IMR-90 (cell line): ENCODE results near the gene MRPL52. TPM values are rescaled to one million over a fixed set of nuclear protein-coding genes. Genes with fewer than 3 reads are reported as not detected.

Source experiments
- BHLHE40 ChIP-seq: fragments of 150-350 bp; IDR thresholded peaks from 2 replicates; pipeline ENCODE4 v1.6.1; 2016; ENCODE audit warnings: mild to moderate bottlenecking, low read depth, low read length
- microRNA-seq, 2 experiments: library from miRNA; stranded (forward) in 1 of 2; unstranded in 1 of 2; fragments of 10-50 nt in 1 of 2; fragments of <30 nt in 1 of 2; gene quantifications in 1 of 2; microRNA quantifications in 1 of 2; one replicate each; pipeline versions ENCODE3 to v1.1.0; 2013 to 2020; ENCODE audit not compliant: insufficient read depth in 1 of 2, insufficient read length in 1 of 2, unreplicated experiment in 1 of 2
- polyA plus RNA-seq, 3 experiments: library from polyadenylated mRNA; depleted of rRNA; stranded (reverse); fragments of >200 nt; gene quantifications; 2 replicates each; pipeline ENCODE4 v1.2.3, GENCODE V29; 2012; ENCODE audit warnings: low replicate concordance in 1 of 3
- small RNA-seq, 5 experiments: library from RNA; depleted of rRNA; stranded (forward); fragments of <200 nt; gene quantifications; one replicate each; pipeline ENCODE3, GENCODE V24; 2012
- total RNA-seq: library from RNA; depleted of rRNA; stranded (reverse); fragments of >200 nt; gene quantifications from 2 replicates; pipeline ENCODE4 v1.2.3, GENCODE V29; 2012; rRNA removed

The MRPL52 gene
- total and polyA plus RNA-seq, 2 of the 4 experiments (the other 2 are of a cell fraction), result 33.1 to 51.4 TPM

- no peak for TF ChIP-seq BHLHE40
These were observed 54.5 kb downstream of the MRPL52 start (continued) for GRCh38 chr14:22884076-22884737.

Small RNAs within 50 kb of the gene (microRNA-seq; reads per million reads assigned to microRNA genes)
- not detected for gene RF00019 (ENCODE audit: insufficient read depth, insufficient read length)

Small RNAs within 50 kb of the gene (small RNA-seq; reads per million reads assigned to genes)
- gene RF00019, result 0 reads per million in 5 experiments

Other genes with a start within 250 kb of the MRPL52 start
- gene DAD1, start 240.7 kb upstream of the MRPL52 start, total RNA-seq, result 396 and 449 TPM in 2 replicates
- 448 and 496 TPM in 2 replicates for gene DAD1, start 240.7 kb upstream of the MRPL52 start, polyA plus RNA-seq (2012; rRNA removed)
- gene ABHD4, start 231.6 kb upstream of the MRPL52 start, total RNA-seq, result 5.0 and 5.3 TPM in 2 replicates
- 21.8 and 22.0 TPM in 2 replicates for gene ABHD4, start 231.6 kb upstream of the MRPL52 start, polyA plus RNA-seq (2012; rRNA removed)
- gene OR6J1, start 185.5 kb upstream of the MRPL52 start, total RNA-seq, result not detected in 2 replicates
- not detected in 2 replicates for gene OR6J1, start 185.5 kb upstream of the MRPL52 start, polyA plus RNA-seq (2012; rRNA removed)
- gene OXA1L, start 63.2 kb upstream of the MRPL52 start, total RNA-seq, result 40.0 and 47.3 TPM in 2 replicates
- 113 and 161 TPM in 2 replicates for gene OXA1L, start 63.2 kb upstream of the MRPL52 start, polyA plus RNA-seq (2012; rRNA removed)
- 1.4 and 2.0 TPM in 2 replicates for gene SLC7A7, start 14.5 kb upstream of the MRPL52 start, total RNA-seq
- gene SLC7A7, start 14.5 kb upstream of the MRPL52 start, polyA plus RNA-seq (2012; rRNA removed), result 1.4 and 1.8 TPM in 2 replicates
- 124 and 156 TPM in 2 replicates for gene MMP14, start 6.7 kb downstream of the MRPL52 start, total RNA-seq
- 315 and 375 TPM in 2 replicates for gene MMP14, start 6.7 kb downstream of the MRPL52 start, polyA plus RNA-seq (2012; rRNA removed)
- 19.4 and 25.1 TPM in 2 replicates for gene LRP10, start 41.9 kb downstream of the MRPL52 start, total RNA-seq
- gene LRP10, start 41.9 kb downstream of the MRPL52 start, polyA plus RNA-seq (2012; rRNA removed), result 118 and 121 TPM in 2 replicates
- under 0.01 TPM in 2 replicates for gene REM2, start 53.3 kb downstream of the MRPL52 start, total RNA-seq
- gene REM2, start 53.3 kb downstream of the MRPL52 start, polyA plus RNA-seq (2012; rRNA removed), result 0.07 TPM in 1 of 2 replicates, not detected in the other
- 375 and 830 TPM in 2 replicates for gene RBM23, start 89.3 kb downstream of the MRPL52 start, total RNA-seq
- gene RBM23, start 89.3 kb downstream of the MRPL52 start, polyA plus RNA-seq (2012; rRNA removed), result 43.4 and 44.7 TPM in 2 replicates
- gene PRMT5, start 99.5 kb downstream of the MRPL52 start, total RNA-seq, result 92.2 and 99.3 TPM in 2 replicates
- gene PRMT5, start 99.5 kb downstream of the MRPL52 start, polyA plus RNA-seq (2012; rRNA removed), result 136 and 152 TPM in 2 replicates
- gene HAUS4, start 127.2 kb downstream of the MRPL52 start, total RNA-seq, result 19.2 and 24.2 TPM in 2 replicates
- 13.5 and 16.9 TPM in 2 replicates for gene HAUS4, start 127.2 kb downstream of the MRPL52 start, polyA plus RNA-seq (2012; rRNA removed)
- 57.2 and 67.6 TPM in 2 replicates for gene AJUBA, start 152.7 kb downstream of the MRPL52 start, total RNA-seq
- gene AJUBA, start 152.7 kb downstream of the MRPL52 start, polyA plus RNA-seq (2012; rRNA removed), result 46.3 and 46.4 TPM in 2 replicates
- 4.7 and 5.7 TPM in 2 replicates for gene C14orf93, start 180.3 kb downstream of the MRPL52 start, total RNA-seq
- gene C14orf93, start 180.3 kb downstream of the MRPL52 start, polyA plus RNA-seq (2012; rRNA removed), result 4.7 and 5.4 TPM in 2 replicates
- 268 and 310 TPM in 2 replicates for gene PSMB5, start 205.0 kb downstream of the MRPL52 start, total RNA-seq
- gene PSMB5, start 205.0 kb downstream of the MRPL52 start, polyA plus RNA-seq (2012; rRNA removed), result 321 and 335 TPM in 2 replicates
- gene PSMB11, start 212.3 kb downstream of the MRPL52 start, total RNA-seq, result not detected in 2 replicates
- gene PSMB11, start 212.3 kb downstream of the MRPL52 start, polyA plus RNA-seq (2012; rRNA removed), result not detected in 2 replicates
- 3.6 and 3.9 TPM in 2 replicates for gene CDH24, start 227.6 kb downstream of the MRPL52 start, total RNA-seq
- 24.4 and 30.0 TPM in 2 replicates for gene CDH24, start 227.6 kb downstream of the MRPL52 start, polyA plus RNA-seq (2012; rRNA removed)